Adrenal gland (tissue), 5 donors: ENCODE results near the gene CTDSP2.

ENCODE experiments used
- POLR2A ChIP-seq, 2 donors: fragments of 450-650 bp; IDR thresholded peaks; one replicate each; pipeline ENCODE4 v1.6.1; 2017; ENCODE audit warnings: antibody characterized with exemption in 2 of 2, mild to moderate bottlenecking in 2 of 2, moderate library complexity in 1 of 2
- TF ChIP-seq, protein P1 (sequence below), 6 experiments: fragments of 450-650 bp in 4 of 6; fragments of 200-600 bp in 2 of 6; sonication (generic) in 1 of 6; IDR thresholded peaks; 1 replicate in 5 of 6; 2 replicates in 1 of 6; pipeline versions ENCODE4 v1.5.1 to v1.8.0; 2016 to 2021; ENCODE audit warnings: antibody characterized with exemption in 6 of 6, mild to moderate bottlenecking in 2 of 6, moderate library complexity in 1 of 6
- donor health status: DM: no; HTN: no; CAD: no.

DNA sequence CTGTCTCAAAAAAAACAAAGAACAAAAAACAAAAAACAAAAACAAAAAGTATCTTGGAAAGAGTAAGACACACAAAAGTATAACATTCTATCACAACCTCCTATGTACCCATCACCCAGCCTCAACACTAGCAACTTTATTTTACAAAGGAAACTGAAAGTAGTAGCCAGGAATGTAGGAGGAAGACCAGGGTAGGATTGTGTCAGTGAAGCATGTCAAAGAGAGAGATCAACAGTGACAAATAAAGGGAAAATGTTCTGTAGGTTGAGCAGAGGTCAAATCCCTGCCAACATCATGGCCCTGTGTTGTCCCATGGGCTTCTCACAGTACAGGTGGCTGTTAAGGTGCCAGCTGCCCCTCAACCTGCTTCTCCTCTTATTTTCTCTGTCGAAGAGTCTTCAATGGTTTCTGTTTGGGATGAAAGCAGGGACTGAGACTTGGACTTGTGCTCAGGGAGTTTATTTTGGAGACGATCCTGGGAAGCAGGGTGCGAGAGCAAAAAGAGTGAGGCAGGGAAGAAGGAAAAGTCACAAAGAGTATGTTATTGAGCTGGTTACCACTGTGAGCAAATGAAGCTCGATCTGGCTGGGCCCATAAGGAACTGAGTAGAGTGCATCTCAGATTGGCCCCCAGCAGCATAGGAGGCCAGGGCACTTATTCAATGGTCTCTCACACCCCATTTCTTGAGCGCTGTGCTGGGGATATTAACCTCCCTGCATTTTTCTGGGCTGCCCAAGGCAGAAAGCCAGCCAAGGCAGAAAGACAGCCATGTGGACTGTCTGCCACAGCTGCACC is 29.4 kb upstream of the CTDSP2 start:
- TF ChIP-seq, protein P1, sequence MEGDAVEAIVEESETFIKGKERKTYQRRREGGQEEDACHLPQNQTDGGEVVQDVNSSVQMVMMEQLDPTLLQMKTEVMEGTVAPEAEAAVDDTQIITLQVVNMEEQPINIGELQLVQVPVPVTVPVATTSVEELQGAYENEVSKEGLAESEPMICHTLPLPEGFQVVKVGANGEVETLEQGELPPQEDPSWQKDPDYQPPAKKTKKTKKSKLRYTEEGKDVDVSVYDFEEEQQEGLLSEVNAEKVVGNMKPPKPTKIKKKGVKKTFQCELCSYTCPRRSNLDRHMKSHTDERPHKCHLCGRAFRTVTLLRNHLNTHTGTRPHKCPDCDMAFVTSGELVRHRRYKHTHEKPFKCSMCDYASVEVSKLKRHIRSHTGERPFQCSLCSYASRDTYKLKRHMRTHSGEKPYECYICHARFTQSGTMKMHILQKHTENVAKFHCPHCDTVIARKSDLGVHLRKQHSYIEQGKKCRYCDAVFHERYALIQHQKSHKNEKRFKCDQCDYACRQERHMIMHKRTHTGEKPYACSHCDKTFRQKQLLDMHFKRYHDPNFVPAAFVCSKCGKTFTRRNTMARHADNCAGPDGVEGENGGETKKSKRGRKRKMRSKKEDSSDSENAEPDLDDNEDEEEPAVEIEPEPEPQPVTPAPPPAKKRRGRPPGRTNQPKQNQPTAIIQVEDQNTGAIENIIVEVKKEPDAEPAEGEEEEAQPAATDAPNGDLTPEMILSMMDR (IDR thresholded peaks at IDR 0.05), result no peak
- no peak for TF ChIP-seq POLR2A (IDR thresholded peaks at IDR 0.05)
